Duodenal mucosa (tissue), 2 donors: ENCODE data around the gene CISTR.

Experiments used
- H3K27ac ChIP-seq: one replicate; pipeline ENCODE4 v1.7.0; 2013; ENCODE audit warnings: low read depth, low read length
- H3K27me3 ChIP-seq, 2 donors: one replicate each; pipeline ENCODE4 v1.7.0; 2013; ENCODE audit warnings: low read length in 2 of 2, control low read depth in 1 of 2; ENCODE audit not compliant: insufficient read depth in 2 of 2, control insufficient read depth in 1 of 2
- H3K36me3 ChIP-seq, 2 donors: one replicate each; pipeline ENCODE4 v1.7.0; 2013; ENCODE audit warnings: low read length in 2 of 2, control low read depth in 1 of 2; ENCODE audit not compliant: insufficient read depth in 2 of 2, control insufficient read depth in 1 of 2
- H3K4me1 ChIP-seq, 2 donors: one replicate each; pipeline ENCODE4 v1.7.0; 2013; ENCODE audit warnings: low read length in 2 of 2, control low read depth in 1 of 2; ENCODE audit not compliant: insufficient read depth in 2 of 2, control insufficient read depth in 1 of 2
- H3K4me3 ChIP-seq, 2 donors: one replicate each; pipeline ENCODE4 v1.7.0; 2013; ENCODE audit warnings: low read length in 2 of 2, low read depth in 1 of 2
- H3K9ac ChIP-seq, 2 donors: one replicate each; pipeline ENCODE4 v1.7.0; 2013; ENCODE audit warnings: low read length in 2 of 2, low read depth in 1 of 2
- H3K9me3 ChIP-seq, 2 donors: one replicate each; pipeline ENCODE4 v1.7.0; 2013; ENCODE audit warnings: low read length in 2 of 2, control low read depth in 1 of 2; ENCODE audit not compliant: control insufficient read depth in 1 of 2

Gene CISTR

GRCh38 chr12:53709671-53710070, 42.1 kb downstream of the CISTR start:
- Histone ChIP-seq H3K27ac (no peak overlapping the region), H3K27me3 (peaks cover 12 to 16% of the 10 kb centered on the region in 2 donors), H3K9ac (no peak overlapping the region)

GRCh38 chr12:53706080-53706479, 45.7 kb downstream of the CISTR start:
- Histone ChIP-seq H3K27me3 (peaks cover 29 to 38% of the 10 kb centered on the region in 2 donors), H3K27ac (no peak overlapping the region)

More at GRCh38 chr12:53709671-53710070, 42.1 kb downstream of the CISTR start:
- Histone ChIP-seq H3K36me3 (peaks cover 4 to 34% of the 10 kb centered on the region in 2 donors), H3K4me1 (no peaks in the 10 kb centered on the region), H3K9me3 (no peaks in the 10 kb centered on the region), H3K4me3 (no peak overlapping the region)

GRCh38 chr12:53703756-53704155, 48.0 kb downstream of the CISTR start:
- Histone ChIP-seq H3K9ac (no peak overlapping the region), H3K9me3 (no peaks in the 10 kb centered on the region), H3K27me3 (peaks cover 39 to 56% of the 10 kb centered on the region in 2 donors), H3K4me1 (no peaks in the 10 kb centered on the region), H3K36me3 (no peaks in the 10 kb centered on the region), H3K4me3 (no peak overlapping the region), H3K27ac (no peak overlapping the region)

More at GRCh38 chr12:53706080-53706479, 45.7 kb downstream of the CISTR start:
- no peaks in the 10 kb centered on the region for H3K36me3 ChIP-seq
- no peak overlapping the region for H3K9ac ChIP-seq
- no peak overlapping the region for H3K4me3 ChIP-seq
- H3K9me3 ChIP-seq: no peaks in the 10 kb centered on the region
- H3K4me1 ChIP-seq: no peaks in the 10 kb centered on the region

- peaks cover 1 to 4% of the 10 kb centered on the region in 2 donors for H3K4me1 ChIP-seq
- no peaks in the 10 kb centered on the region for H3K9me3 ChIP-seq
- H3K9ac ChIP-seq: no peak overlapping the region
- no peak overlapping the region for H3K4me3 ChIP-seq
- H3K36me3 ChIP-seq: no peaks in the 10 kb centered on the region
- H3K27ac ChIP-seq: no peak overlapping the region
- peaks cover 53 to 66% of the 10 kb centered on the region in 2 donors for H3K27me3 ChIP-seq
Observed at GRCh38 chr12:53701518-53702264, 50.1 kb downstream of the CISTR start.

GRCh38 chr12:53700567-53700966, 51.2 kb downstream of the CISTR start:
- no peak overlapping the region for H3K27ac ChIP-seq
- peaks cover 57 to 72% of the 10 kb centered on the region in 2 donors for H3K27me3 ChIP-seq
- H3K9me3 ChIP-seq: no peaks in the 10 kb centered on the region
- H3K36me3 ChIP-seq: no peaks in the 10 kb centered on the region
- H3K9ac ChIP-seq: no peak overlapping the region
- H3K4me3 ChIP-seq: no peak overlapping the region
- H3K4me1 ChIP-seq: peaks cover 8 to 9% of the 10 kb centered on the region in 2 donors

GRCh38 chr12:53699678-53700025, 52.1 kb downstream of the CISTR start:
- Histone ChIP-seq H3K4me3 (no peak overlapping the region), H3K27ac (no peak overlapping the region), H3K27me3 (peaks cover 63 to 79% of the 10 kb centered on the region in 2 donors), H3K9ac (no peak overlapping the region), H3K36me3 (no peaks in the 10 kb centered on the region), H3K9me3 (no peaks in the 10 kb centered on the region), H3K4me1 (peaks cover 9 to 13% of the 10 kb centered on the region in 2 donors)

GRCh38 chr12:53698948-53699677, 52.7 kb downstream of the CISTR start:
- Histone ChIP-seq H3K27ac (no peak overlapping the region), H3K9ac (no peak overlapping the region), H3K4me3 (no peak overlapping the region), H3K4me1 (peaks cover 9 to 13% of the 10 kb centered on the region in 2 donors), H3K27me3 (peaks cover 65 to 83% of the 10 kb centered on the region in 2 donors), H3K36me3 (no peaks in the 10 kb centered on the region), H3K9me3 (no peaks in the 10 kb centered on the region)

- Histone ChIP-seq H3K4me1 (peaks cover 9 to 13% of the 10 kb centered on the region in 2 donors), H3K9me3 (no peaks in the 10 kb centered on the region), H3K27me3 (peaks cover 58 to 77% of the 10 kb centered on the region in 2 donors), H3K4me3 (peak overlapping the region; percentile 56 to 64), H3K36me3 (no peaks in the 10 kb centered on the region), H3K27ac (no peak overlapping the region), H3K9ac (peak overlapping the region; percentile 23 to 39)
Observed at GRCh38 chr12:53696655-53697331, 55.0 kb downstream of the CISTR start.
